Brain microvascular endothelial cell (primary cell): Measurements from ENCODE around the gene BTBD1.
A peak's percentile ranks its signal among the peaks of the same experiment; 100 is the strongest.

Source experiments
- DNase-seq: peaks from one replicate; pipeline ENCODE4 v3.0.0-alpha.2; 2020
- H3K27ac ChIP-seq: fragments of 250-450 bp; sonication (Bioruptor Pico); 2 replicates; pipeline ENCODE4 v1.5.1; 2020; ENCODE audit warnings: mild to moderate bottlenecking, moderate library complexity
- H3K27me3 ChIP-seq: fragments of 250-450 bp; sonication (Bioruptor Pico); replicated peaks from 2 replicates; pipeline ENCODE4 v1.5.1; 2020; ENCODE audit warnings: mild to moderate bottlenecking
- H3K36me3 ChIP-seq: fragments of 250-450 bp; sonication (Bioruptor Pico); replicated peaks from 2 replicates; pipeline ENCODE4 v1.5.1; 2020; ENCODE audit warnings: mild to moderate bottlenecking
- H3K4me3 ChIP-seq: 2 replicates; pipeline ENCODE4 v1.5.1; 2011; ENCODE audit warnings: low read depth, mild to moderate bottlenecking, control low read depth, low read length, moderate library complexity
- CTCF ChIP-seq: IDR thresholded peaks from 2 replicates; pipeline ENCODE4 v1.5.1; 2011; ENCODE audit warnings: low read depth, mild to moderate bottlenecking, moderate library complexity, low read length, control low read depth, inconsistent platforms; ENCODE audit errors: missing control alignments
- in situ Hi-C: cut with HindIII; loops from 2 replicates; pipeline ENCODE4 v1.10.0; 2017; ENCODE audit warnings: low sequenced_read_pairs, low pct_ligation_motif_present

The BTBD1 gene

DNA sequence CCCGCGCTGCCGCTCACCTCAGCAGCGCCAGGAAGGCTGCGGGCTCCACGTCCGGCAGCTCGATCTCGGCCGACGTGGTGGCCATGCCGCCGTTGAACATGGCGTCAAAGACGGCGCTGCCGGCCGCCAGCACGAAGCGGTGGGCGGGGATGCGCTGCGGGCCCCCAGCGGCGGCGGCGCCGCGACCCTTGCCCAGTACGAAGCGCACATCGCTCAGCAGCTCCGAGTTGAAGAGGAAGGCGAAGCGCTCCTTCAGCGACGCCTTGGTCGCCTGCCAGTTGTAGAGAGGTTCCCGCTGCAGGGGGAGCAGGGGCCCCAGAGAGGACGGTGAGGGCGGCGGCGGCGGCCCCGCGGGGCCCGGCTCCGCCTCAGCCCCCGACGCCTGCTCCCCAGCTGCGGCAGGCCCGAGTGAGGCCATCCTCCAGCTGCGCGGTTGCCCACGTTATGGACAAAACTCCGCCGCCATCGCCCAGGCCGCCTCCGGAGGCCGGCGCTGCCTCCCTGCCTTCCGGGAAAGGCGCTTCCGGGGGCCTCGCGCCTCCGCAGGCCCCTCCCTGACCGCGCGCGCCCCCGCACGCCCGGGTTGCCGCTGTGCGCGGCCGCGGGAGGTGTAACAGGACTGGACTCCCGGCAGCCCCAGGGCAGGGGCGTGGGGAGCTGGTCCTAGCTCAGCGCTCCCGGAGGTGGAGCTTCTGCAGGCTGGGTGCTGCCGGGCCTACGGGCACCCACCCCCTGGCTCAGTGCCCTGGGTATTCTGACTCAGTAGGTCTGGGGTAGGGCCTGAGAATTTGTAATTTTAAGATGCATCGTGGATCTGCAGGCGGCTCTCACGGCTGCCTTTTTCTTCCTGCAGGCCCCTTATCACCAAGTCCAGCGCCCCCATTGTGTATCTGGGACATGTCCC, at the start of gene BTBD1:
TSS of gene BTBD1 (minus strand) at position 519 of the 904 bp plus-strand sequence. CDS start at position 418, 101 bp downstream.
- peak; percentile 90 for DNase-seq
- no peaks in the 10 kb centered on the region for H3K36me3 ChIP-seq
- H3K27ac ChIP-seq: peak within 1 kb of the TSS; percentile 62
- peak within 1 kb of the TSS; percentile 87 for H3K4me3 ChIP-seq
- in situ Hi-C loops: no loop called here
- peak; percentile 33 for TF ChIP-seq CTCF
- H3K27me3 ChIP-seq: no peaks in the 10 kb centered on the region

DNA sequence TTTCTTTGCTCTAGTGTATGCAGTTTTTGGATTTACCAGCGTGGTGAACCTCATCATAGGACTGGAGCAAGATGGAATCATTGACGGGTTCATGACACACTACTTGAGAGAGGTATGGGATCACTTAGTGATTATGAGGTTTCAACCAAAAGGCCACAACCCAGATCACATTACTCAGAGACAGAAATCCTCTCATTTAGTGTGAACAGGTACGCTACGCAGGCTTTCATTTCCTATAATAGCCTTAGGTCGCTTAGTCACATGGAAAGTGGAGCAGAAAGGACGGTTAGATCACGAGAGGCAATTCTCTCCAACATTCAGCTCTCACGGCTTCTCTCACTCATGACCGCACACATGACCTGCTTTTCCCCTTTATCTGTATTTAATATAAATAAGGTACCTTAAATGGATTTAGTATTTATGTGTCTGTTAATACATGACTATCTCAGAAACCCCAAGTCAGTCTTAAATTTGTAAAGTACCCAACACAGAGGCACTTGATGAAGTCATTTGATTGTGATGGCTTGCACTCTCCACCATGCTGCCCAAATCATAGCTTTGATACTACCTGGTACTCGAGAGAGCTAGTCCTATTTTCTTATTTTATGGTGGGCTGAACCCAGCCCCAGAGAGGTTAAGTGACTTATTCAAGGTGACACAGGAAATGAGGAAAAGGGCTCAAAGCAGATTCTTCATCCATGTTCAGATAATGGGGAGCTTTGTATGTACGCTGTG, 48.9 kb upstream of the BTBD1 start:
- in situ Hi-C loops: no loop called here
- H3K27ac ChIP-seq: no peak overlapping the region
- no peaks in the 10 kb centered on the region for H3K27me3 ChIP-seq
- H3K4me3 ChIP-seq: no peak overlapping the region
- no peak for DNase-seq
- no peaks in the 10 kb centered on the region for H3K36me3 ChIP-seq
- TF ChIP-seq CTCF: no peak

- no peak for DNase-seq
- H3K36me3 ChIP-seq: no peaks in the 10 kb centered on the region
- in situ Hi-C loops: no loop called here
- H3K4me3 ChIP-seq: no peak overlapping the region
- H3K27me3 ChIP-seq: no peaks in the 10 kb centered on the region
- TF ChIP-seq CTCF: no peak
- H3K27ac ChIP-seq: no peak overlapping the region
Observed at GRCh38 chr15:83115410-83115809, 48.4 kb upstream of the BTBD1 start.

DNA sequence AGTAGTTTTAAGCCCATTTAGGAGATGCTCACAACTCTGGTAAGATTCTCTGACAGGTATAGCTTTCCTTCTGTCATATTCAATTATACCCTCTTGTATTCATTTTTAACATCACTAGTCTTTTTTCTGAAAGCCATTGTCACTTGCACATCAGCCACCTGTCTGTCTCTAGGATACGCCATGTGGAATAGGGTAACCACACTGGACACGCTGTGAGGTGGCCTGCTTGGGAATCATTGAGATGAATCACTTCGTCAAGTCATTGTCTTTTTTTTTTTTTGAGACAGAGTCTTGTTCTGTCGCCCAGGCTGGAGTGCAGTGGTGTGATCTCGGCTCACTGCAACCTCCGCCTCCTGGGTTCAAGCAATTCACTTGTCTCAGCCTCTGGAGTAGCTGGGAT, 47.8 kb upstream of the BTBD1 start:
- in situ Hi-C loops: no loop called here
- no peak for DNase-seq
- H3K27me3 ChIP-seq: no peaks in the 10 kb centered on the region
- no peak overlapping the region for H3K4me3 ChIP-seq
- TF ChIP-seq CTCF: no peak
- H3K27ac ChIP-seq: no peak overlapping the region
- H3K36me3 ChIP-seq: no peaks in the 10 kb centered on the region

DNA sequence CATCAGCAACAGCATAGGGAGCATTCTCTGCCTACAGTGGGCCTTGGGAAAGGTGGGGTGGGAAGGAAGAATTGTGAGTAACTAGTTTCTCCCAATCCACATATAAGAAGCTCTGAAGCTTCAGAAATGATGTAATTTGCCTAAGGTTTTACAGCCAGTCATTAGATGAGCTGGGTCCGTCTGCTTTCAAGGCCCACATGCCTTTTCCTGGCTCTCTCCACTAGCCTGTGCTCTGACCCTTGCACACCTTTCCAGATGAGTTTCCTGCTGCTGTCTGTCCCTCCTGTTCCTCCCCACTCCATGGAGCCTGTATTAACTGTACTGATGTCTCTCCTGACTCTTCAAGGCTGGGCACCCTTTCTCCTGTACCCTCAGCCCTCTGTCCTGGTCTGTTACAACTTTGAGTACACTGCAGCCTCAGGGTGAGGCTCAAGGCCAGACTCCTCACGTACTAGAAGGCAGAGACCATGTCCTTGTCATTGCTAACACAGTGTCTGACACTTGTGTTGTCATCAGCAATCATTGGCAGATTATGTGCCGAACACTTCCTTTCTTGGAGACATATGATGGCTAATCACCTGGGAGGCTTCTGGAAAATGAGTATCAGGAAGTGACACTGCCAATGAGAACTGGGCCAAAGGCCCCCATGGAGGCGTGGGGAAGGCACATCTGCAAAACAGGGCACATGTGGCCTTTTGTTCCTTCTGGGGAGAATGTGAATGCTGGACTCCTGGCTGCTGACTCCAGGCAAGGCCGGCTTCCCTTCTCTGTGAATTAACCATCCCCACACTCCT, 47.0 kb upstream of the BTBD1 start:
- TF ChIP-seq CTCF: no peak

More for the DNA sequence above, 47.0 kb upstream of the BTBD1 start:
- no peak overlapping the region for H3K27ac ChIP-seq
- DNase-seq: no peak
- in situ Hi-C loops: no loop called here
- H3K4me3 ChIP-seq: no peak overlapping the region
- no peaks in the 10 kb centered on the region for H3K27me3 ChIP-seq
- H3K36me3 ChIP-seq: no peaks in the 10 kb centered on the region
